Testis (tissue), 3 donors: ENCODE results near the gene NPFF. TPM values are rescaled to one million over a fixed set of nuclear protein-coding genes. Genes with fewer than 3 reads are reported as not detected.

ENCODE experiments used
- DNase-seq: peaks from one replicate; pipeline ENCODE4 v3.0.0-alpha.2; 2019
- H3K27ac ChIP-seq, 2 donors: fragments of 200-600 bp; sonication (generic); one replicate each; pipeline ENCODE4 v1.5.1; 2019
- H3K27me3 ChIP-seq: fragments of 200-600 bp; sonication (generic); one replicate; pipeline ENCODE4 v1.5.1; 2019
- H3K36me3 ChIP-seq: fragments of 200-600 bp; sonication (generic); one replicate; pipeline ENCODE4 v1.5.1; 2017; ENCODE audit warnings: low read depth; ENCODE audit errors: missing control alignments
- H3K4me1 ChIP-seq: fragments of 200-600 bp; sonication (generic); one replicate; pipeline ENCODE4 v1.5.1; 2019
- H3K4me3 ChIP-seq, 2 donors: fragments of 200-600 bp; sonication (generic); one replicate each; pipeline ENCODE4 v1.5.1; 2017 to 2019
- H3K9me3 ChIP-seq: fragments of 200-600 bp; sonication (generic); one replicate; pipeline ENCODE4 v1.5.1; 2017
- POLR2A ChIP-seq: fragments of 450-650 bp; IDR thresholded peaks from one replicate; pipeline ENCODE4 v1.6.1; 2017; ENCODE audit warnings: antibody characterized with exemption, mild to moderate bottlenecking, moderate library complexity
- WGBS, 2 donors: methylation state at CpG; one replicate each; pipeline ENCODE4 v1.1.5; 2018; 5-methylcytosine and 5-hydroxymethylcytosine counted together
- intact Hi-C: fragments of 100-400 bp; cut with DNase I; formaldehyde crosslinking; loops from one replicate; pipeline ENCODE4 v1.15.1; 2023; ENCODE audit warnings: low total_unique reads
- polyA plus RNA-seq: library from polyadenylated mRNA; stranded (reverse); fragments of 350-450 nt; fragmentation: Illumina TruSeq; extraction: RNeasy Lipid Tissue Mini Kit (QIAGEN cat#74804); gene quantifications from one replicate; pipeline ENCODE4 v1.2.3, GENCODE V29; 2014; ENCODE audit warnings: low read depth, low replicate concordance; ENCODE audit not compliant: insufficient read depth
- total RNA-seq, 2 donors: library from RNA; depleted of rRNA; stranded (reverse); fragments of >200 nt; gene quantifications; one replicate each; pipeline ENCODE4 v1.2.3, GENCODE V29; 2016
- TF ChIP-seq, protein P1 (sequence below), 3 experiments: fragments of 450-650 bp in 2 of 3; fragments of 200-600 bp in 1 of 3; sonication (generic) in 1 of 3; IDR thresholded peaks; one replicate each; pipeline ENCODE4 v1.5.1; 2016 to 2019; ENCODE audit warnings: antibody characterized with exemption in 3 of 3, mild to moderate bottlenecking in 2 of 3, moderate library complexity in 1 of 3

NPFF gene
- total and polyA plus RNA-seq, 3 donors from 2014 or later = 1.2 TPM; not detected in 2

DNA sequence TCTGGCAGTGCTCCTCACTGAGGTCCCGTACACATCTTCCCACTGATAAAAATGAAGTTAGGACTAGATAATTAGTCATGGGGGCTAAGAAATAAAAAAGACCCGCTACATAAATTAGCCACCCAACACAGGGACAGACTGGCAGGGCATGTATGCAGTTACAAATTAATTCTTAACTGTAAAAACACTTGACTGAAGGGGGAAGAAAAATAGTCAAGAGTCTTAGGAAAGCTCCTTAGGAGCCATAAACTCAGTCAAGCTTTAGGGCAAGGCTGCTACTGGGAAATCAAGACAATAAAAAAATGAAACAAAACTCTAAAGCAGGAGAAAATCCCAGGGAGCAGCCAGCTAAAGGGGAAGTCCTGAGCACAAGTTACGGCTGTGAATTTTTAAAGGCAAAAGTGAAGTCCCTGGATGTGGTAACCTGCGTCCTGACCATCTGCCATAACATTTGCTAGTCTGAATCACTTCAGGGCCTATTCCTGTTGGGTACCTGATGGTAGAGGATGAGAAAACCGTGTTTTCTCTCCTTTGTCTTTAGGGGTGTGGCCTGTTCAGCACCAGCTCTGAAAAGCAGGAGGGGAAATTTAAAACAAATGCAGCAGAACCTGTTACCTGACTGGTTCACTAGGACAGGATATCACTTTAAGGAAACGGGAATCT is 7.5 kb upstream of the NPFF start:
- no peaks in the 10 kb centered on the region for H3K36me3 ChIP-seq

DNA sequence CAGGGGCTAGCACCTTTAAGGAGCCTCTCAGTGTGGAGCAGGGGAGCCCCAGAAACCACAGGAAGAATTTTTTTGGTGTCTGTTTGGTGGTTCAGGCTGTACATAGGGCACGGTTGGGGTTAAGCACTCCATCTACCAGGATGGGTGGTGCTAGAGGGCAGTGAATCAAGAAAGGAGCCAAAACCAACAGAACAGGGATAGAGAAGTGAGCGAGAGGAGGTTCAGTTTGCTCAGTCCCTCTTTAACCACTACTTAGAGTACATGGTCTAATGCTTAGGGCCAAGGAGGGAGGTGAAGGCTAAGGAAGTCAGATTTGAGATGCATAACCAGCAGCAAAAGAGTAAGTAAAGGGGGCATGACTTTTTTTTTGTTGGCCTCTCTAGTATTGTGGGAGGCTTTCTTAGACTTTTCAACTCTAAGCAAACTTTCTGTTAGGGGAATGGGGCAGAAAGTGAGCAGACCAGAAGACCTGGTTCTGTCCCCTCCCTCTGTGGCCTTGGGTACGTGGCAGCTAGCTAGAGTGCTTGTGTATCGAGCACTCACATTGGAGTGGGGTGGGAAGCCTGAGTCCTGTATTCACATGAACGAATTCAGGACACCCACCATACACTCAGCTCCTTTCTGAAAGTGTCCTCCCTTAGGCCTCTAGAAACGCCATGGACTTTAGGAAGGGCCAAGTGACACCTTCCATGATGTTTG is 6.6 kb upstream of the NPFF start:
- TF ChIP-seq, protein P1, sequence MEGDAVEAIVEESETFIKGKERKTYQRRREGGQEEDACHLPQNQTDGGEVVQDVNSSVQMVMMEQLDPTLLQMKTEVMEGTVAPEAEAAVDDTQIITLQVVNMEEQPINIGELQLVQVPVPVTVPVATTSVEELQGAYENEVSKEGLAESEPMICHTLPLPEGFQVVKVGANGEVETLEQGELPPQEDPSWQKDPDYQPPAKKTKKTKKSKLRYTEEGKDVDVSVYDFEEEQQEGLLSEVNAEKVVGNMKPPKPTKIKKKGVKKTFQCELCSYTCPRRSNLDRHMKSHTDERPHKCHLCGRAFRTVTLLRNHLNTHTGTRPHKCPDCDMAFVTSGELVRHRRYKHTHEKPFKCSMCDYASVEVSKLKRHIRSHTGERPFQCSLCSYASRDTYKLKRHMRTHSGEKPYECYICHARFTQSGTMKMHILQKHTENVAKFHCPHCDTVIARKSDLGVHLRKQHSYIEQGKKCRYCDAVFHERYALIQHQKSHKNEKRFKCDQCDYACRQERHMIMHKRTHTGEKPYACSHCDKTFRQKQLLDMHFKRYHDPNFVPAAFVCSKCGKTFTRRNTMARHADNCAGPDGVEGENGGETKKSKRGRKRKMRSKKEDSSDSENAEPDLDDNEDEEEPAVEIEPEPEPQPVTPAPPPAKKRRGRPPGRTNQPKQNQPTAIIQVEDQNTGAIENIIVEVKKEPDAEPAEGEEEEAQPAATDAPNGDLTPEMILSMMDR (IDR thresholded peaks at IDR 0.05) = no peak
- TF ChIP-seq POLR2A = no peak
- H3K4me3 ChIP-seq = no peak overlapping the region
- H3K27ac ChIP-seq = no peak overlapping the region
- no peaks in the 10 kb centered on the region for H3K9me3 ChIP-seq
- H3K4me1 ChIP-seq = no peaks in the 10 kb centered on the region
- no peaks in the 10 kb centered on the region for H3K36me3 ChIP-seq
- WGBS, 2 donors = 77 to 80% methylated on average over 6 of the region's 6 CpGs
- H3K27me3 ChIP-seq = no peaks in the 10 kb centered on the region
- intact Hi-C loops = no loop called here
- DNase-seq = no peak

More for the DNA sequence above, 7.5 kb upstream of the NPFF start:
- Histone ChIP-seq H3K27ac (no peak overlapping the region), H3K9me3 (no peaks in the 10 kb centered on the region), H3K4me1 (no peaks in the 10 kb centered on the region), H3K4me3 (no peak overlapping the region), H3K27me3 (no peaks in the 10 kb centered on the region)
- no peak for DNase-seq
- intact Hi-C loops = no loop called here
- WGBS, 2 donors = 78 to 81% methylated on average over 6 of the region's 6 CpGs
- TF ChIP-seq POLR2A = no peak
- TF ChIP-seq, protein P1 (IDR thresholded peaks at IDR 0.05) = no peak

DNA sequence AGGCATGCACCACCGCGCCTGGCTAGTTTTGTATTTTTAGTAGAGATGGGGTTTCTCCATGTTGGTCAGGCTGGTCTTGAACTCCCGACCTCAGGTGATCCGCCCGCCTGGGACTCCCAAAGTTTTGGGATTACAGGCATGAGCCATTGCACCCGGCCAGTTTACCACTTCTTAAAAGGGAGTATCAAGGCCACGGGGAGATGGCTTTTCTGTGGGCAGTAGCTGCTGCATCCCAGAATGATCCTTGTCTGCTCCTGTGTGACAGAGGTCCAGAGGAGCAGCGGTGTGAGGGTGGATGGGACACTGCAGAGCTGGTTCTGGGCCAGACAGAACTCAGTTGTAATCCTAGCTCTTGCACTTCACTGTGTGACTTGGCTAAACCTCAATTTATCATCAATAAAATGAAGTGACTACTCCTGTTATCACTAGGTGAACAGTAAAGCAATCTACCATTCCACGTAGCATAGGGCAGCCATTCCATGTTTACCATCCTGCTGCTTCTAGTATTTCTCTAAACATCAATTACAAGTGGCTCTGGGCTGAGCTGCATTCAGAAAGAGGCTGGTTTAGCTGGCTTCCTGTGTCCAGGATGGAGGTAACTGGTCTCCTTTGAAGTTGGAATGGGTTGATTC is 3.0 kb upstream of the NPFF start:
- WGBS, 2 donors = 85 to 87% methylated on average over 9 of the region's 9 CpGs
- no peak overlapping the region for H3K27ac ChIP-seq
- H3K27me3 ChIP-seq = no peaks in the 10 kb centered on the region
- H3K9me3 ChIP-seq = no peaks in the 10 kb centered on the region
- peaks cover 8% of the 10 kb centered on the region for H3K4me1 ChIP-seq
- H3K36me3 ChIP-seq = no peaks in the 10 kb centered on the region
- H3K4me3 ChIP-seq = no peak overlapping the region
- TF ChIP-seq, protein P1 (IDR thresholded peaks at IDR 0.05) = no peak
- no peak for TF ChIP-seq POLR2A
- no peak for DNase-seq
- intact Hi-C loops = no loop called here

DNA sequence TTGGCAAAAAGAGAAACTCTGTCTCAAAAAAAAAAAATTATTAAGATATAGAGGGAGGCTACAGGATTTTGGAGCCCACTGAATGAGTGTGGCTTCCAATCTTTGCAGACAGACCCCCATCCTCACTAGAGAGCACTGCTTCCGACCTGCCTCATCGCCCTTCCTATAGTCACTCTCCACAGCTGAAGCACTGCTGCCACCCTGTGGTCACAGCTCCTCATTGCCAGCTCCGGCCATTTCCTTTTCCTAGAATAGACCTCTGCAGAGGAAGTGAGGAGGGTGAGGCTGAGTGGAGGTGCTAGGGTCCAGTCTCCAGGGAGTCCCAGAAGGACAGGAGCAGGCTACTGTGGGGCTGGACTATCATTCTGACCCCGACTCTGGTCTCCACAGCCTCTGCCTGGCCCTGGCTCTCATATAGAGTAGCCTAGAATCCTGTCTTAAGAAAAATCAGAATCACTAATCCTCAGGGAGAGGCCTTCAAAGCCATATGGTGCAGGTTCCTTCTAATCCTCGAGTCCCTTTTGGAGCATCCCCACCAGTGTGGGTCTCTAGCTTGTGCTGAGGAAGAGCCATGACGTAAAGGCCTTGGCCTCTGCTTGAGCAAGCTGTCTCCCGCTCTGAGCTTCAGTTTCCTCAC is 1.4 kb upstream of the NPFF start:
- H3K36me3 ChIP-seq = no peaks in the 10 kb centered on the region
- TF ChIP-seq POLR2A = no peak
- TF ChIP-seq, protein P1 (IDR thresholded peaks at IDR 0.05) = peak; percentile 76 to 94 (median 90)
- peaks cover 25% of the 10 kb centered on the region for H3K4me1 ChIP-seq
- no peak overlapping the region for H3K4me3 ChIP-seq
- intact Hi-C loops = loop anchor here (10.0 kb wide), 2 partner anchors 54 to 184 kb away; partner anchors contain the start of genes AAAS and PCBP2
- peak; percentile 90 for DNase-seq
- no peaks in the 10 kb centered on the region for H3K27me3 ChIP-seq
- no peak overlapping the region for H3K27ac ChIP-seq
- H3K9me3 ChIP-seq = no peaks in the 10 kb centered on the region
- 37 to 46% methylated on average over 6 to 7 of the region's 7 CpGs for WGBS, 2 donors
